Endothelial cell of hepatic sinusoid (primary cell): ENCODE results near the gene COL24A1.
"Not testable (repeated sequence)": the region's sequence is repeated elsewhere in the genome, so short reads cannot be mapped to it uniquely, and the experiment has no call there.

Experiments used
- in situ Hi-C: cut with HindIII; loops from 2 replicates; pipeline ENCODE4 v1.10.0; 2017; ENCODE audit warnings: low sequenced_read_pairs

Gene COL24A1

GRCh38 chr1:86154571-86155050, 2.0 kb downstream of the COL24A1 start:
- in situ Hi-C loops = no loop called here

- in situ Hi-C loops = no loop called here
Measured at GRCh38 chr1:86153836-86154235, 2.7 kb downstream of the COL24A1 start.

GRCh38 chr1:86152887-86153286, 3.7 kb downstream of the COL24A1 start:
- in situ Hi-C loops = no loop called here

- in situ Hi-C loops = no loop called here
Measured at GRCh38 chr1:86151427-86151826, 5.1 kb downstream of the COL24A1 start.

DNA sequence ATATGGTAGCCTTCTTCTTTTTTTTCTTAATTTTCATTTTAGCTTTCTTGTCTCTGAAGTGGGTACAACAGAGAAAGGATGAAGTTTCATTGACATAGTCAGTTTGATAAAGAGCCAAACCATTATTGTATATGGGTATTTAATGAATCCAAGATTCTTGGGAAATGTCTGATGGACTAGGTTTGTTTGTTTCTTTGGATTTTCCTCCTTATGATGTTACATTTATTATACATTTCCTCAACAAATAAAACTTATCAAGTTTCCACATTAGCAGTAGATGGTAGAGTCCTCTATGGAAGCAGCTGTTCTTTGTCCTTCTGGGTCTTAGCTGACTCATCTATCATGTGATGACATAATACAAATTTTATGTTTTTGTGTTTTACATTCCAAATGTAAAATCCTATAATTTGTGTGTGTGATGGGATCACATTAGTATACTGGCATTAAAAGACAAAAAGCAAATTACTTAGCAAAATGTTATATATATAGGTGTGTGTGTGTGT, 6.0 kb downstream of the COL24A1 start:
- in situ Hi-C loops = no loop called here

GRCh38 chr1:86149591-86149990, 7.0 kb downstream of the COL24A1 start:
- in situ Hi-C loops = no loop called here

DNA sequence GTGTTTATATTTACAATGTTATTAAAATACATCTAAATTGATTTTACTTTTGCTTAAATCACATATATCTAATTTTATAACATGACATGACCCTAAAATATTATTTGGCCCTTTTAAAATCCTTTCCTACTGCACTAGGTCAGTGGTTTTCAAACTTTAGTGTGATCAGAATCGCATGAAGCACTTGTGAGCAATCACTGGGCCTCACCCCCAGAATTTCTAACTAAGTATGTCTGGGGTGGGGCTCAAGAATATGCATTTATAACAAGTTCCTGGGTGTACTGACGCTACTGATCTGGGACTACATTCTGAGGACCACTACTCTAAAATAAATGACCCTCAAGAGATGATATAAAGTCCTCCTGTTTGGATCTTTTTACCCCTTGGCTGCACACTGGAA, 8.8 kb downstream of the COL24A1 start:
- in situ Hi-C loops = no loop called here

- in situ Hi-C loops = no loop called here
Measured at GRCh38 chr1:86146566-86146965, 10.0 kb downstream of the COL24A1 start.

GRCh38 chr1:86140281-86140880, 16.2 kb downstream of the COL24A1 start:
- in situ Hi-C loops = no loop called here

DNA sequence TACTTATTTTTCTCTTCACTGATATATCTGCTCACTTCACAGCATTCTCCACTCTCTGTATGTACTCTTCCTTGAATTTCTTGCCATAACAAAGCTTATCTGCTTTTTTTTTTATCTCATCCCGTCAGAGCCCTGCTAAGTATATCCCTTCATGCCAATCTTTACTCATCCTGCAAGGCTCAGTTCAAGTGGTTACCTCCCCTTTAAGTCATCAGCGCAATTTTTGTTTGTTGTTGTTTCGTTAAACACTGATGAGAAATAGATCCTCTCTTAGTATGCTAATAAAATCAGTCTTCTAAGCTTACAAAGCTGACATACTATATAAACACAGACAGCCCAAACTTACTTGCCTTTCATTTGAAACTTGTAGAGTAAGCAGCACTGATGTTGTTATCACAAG, 17.8 kb downstream of the COL24A1 start:
- in situ Hi-C loops = no loop called here

- in situ Hi-C loops = no loop called here
Measured at GRCh38 chr1:86137436-86137835, 19.1 kb downstream of the COL24A1 start.

DNA sequence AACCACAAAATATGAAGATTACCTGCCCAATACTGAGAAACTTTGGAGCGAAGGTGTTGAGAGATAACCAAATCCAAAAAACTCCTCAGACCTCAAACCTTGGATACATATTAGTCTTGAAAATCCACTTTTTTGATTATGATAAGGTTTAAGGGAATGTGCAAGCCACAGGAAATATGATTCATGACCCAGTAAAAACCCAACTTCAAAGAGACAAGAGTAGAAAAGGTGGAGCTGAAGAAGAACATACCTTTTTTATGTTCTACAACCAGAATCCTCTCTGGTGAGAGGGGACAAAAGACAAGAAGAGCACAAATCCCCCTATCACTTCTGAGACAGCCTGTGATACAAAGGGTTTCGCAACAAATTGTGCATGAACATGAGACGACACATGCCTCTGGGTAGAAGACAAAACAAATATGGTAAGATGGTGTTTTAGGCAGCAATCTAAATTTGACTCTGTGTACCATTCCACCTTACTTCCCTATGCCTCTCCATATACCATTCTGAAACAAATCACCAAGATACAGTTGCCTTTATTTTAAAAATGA, 37.3 kb downstream of the COL24A1 start:
- in situ Hi-C loops = no loop called here

- in situ Hi-C loops = no loop called here
Measured at GRCh38 chr1:86114816-86115400, 41.7 kb downstream of the COL24A1 start.

DNA sequence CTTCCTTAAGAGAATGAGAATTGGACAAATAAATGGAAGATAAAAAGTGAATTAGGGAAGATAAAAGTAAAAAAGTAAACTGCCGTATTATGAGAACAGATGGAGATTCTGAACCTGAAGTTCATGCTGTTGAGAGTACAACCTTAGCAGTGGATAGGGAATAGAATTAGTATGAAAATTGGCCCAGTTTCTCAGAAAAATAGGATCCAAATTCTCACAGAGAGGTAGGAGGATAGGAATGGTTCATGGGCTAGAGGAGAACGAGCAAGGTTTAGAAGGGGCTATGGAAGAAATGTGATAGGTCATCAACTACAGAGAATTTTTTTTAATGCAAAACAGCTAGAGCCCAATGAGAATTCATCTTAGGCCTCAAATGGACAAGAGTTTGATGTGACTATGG, 42.3 kb downstream of the COL24A1 start:
- in situ Hi-C loops = no loop called here

- in situ Hi-C loops = not testable (repeated sequence)
Measured at GRCh38 chr1:86111590-86111989, 45.0 kb downstream of the COL24A1 start.

- in situ Hi-C loops = no loop called here
Measured at GRCh38 chr1:86110451-86111129, 46.0 kb downstream of the COL24A1 start.

DNA sequence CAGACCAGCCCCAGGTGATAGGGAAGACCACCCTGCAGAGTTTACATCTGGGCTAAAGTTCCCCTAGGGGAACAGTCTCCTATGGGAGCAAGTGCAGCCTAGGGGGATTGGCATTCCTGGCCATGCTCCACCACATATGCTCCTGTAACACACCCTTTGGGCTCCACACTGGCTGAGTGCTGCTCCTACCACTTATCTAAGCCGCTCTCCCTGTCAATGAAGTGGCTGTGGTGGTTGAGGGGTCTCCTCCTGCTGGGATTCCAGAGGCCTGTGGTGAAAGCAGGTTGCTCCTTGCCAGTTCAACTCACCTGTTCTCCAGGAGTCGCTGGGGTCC, 51.1 kb downstream of the COL24A1 start:
- in situ Hi-C loops = no loop called here

GRCh38 chr1:86104606-86105532, 51.7 kb downstream of the COL24A1 start:
- in situ Hi-C loops = no loop called here

GRCh38 chr1:86101616-86102015, 55.0 kb downstream of the COL24A1 start:
- in situ Hi-C loops = no loop called here

DNA sequence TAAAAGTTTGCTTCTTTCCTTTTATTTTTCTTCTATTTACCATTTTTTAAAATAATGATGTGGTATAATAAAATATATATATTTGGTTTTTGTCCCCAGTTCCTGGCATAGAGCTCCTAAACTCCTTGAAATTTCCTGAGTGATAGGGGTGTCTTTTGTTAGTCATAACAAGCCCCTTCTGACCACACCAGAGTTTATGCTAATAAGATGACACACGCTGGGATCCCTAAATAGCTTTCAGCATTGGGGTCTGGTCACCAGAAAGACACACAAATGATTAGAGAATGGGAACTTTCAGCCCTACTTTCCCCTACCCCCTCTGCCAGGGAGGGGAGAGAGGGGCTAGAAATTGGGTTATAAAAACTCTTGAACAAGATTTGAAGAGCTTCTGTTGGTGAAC, 56.2 kb downstream of the COL24A1 start:
- in situ Hi-C loops = no loop called here

- in situ Hi-C loops = no loop called here
Measured at GRCh38 chr1:86089765-86090164, 66.8 kb downstream of the COL24A1 start.
